RWPE2 (cell line): ENCODE results near the gene SERPINA9.
"Not testable (repeated sequence)": the region's sequence is repeated elsewhere in the genome, so short reads cannot be mapped to it uniquely, and the experiment has no call there.

Source experiments
- ATAC-seq: fragments of 200-7000 bp; cut with Tn5 transposase; 3 replicates; pipeline ENCODE4 v1.9.1; 2021; ENCODE audit warnings: low read depth
- DNase-seq: peaks from one replicate; pipeline ENCODE4 v3.0.0-alpha.2; 2020; ENCODE audit warnings: low spot score
- H3K27ac ChIP-seq: fragments of 450-650 bp; 2 replicates; pipeline ENCODE4 v1.5.1; 2017; ENCODE audit warnings: mild to moderate bottlenecking; ENCODE audit not compliant: poor library complexity, severe bottlenecking
- H3K27me3 ChIP-seq: fragments of 250-450 bp; sonication (Bioruptor Pico); 2 replicates; pipeline ENCODE4 v1.5.1; 2021; ENCODE audit warnings: mild to moderate bottlenecking, moderate library complexity; ENCODE audit not compliant: insufficient read depth, poor library complexity, severe bottlenecking
- H3K36me3 ChIP-seq: fragments of 250-450 bp; sonication (Bioruptor Pico); 2 replicates; pipeline ENCODE4 v1.5.1; 2020; ENCODE audit warnings: low read depth, mild to moderate bottlenecking, moderate library complexity
- H3K4me1 ChIP-seq: fragments of 250-450 bp; sonication (Bioruptor Pico); 2 replicates; pipeline ENCODE4 v1.5.1; 2021; ENCODE audit warnings: mild to moderate bottlenecking, moderate library complexity; ENCODE audit not compliant: insufficient read depth, poor library complexity, severe bottlenecking
- H3K4me3 ChIP-seq: fragments of 250-450 bp; sonication (Bioruptor Pico); 2 replicates; pipeline ENCODE4 v1.5.1; 2021; ENCODE audit warnings: mild to moderate bottlenecking, moderate library complexity; ENCODE audit not compliant: severe bottlenecking
- H3K9me3 ChIP-seq: fragments of 250-450 bp; sonication (Bioruptor Pico); 2 replicates; pipeline ENCODE4 v1.5.1; 2021; ENCODE audit warnings: mild to moderate bottlenecking, moderate library complexity; ENCODE audit not compliant: severe bottlenecking
- TF ChIP-seq, protein P1 (sequence below): fragments of 450-650 bp; IDR thresholded peaks from one replicate; pipeline ENCODE4 v1.5.1; 2017; ENCODE audit warnings: mild to moderate bottlenecking, moderate library complexity; ENCODE audit not compliant: poor library complexity, severe bottlenecking

The SERPINA9 gene

DNA sequence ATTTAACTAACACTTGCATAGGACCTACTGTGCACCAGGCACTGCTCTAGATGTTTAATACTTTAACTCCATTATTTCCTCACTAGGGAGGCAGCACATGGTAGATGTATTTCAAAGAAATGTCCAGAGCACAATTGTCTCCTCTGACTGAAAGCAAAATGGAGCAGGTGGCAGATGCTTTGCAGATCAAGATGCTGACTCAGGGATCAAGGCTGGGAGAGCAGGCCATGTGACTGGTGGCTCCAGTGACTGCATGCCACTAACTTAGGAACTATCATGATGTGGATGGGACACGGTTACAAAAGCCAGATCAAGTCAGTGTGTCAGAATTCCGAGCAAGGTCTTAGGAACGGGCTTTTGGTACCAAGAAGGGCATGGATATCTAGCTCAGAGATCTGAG is 51.6 kb downstream of the SERPINA9 start:
- DNase-seq (no peak), ATAC-seq (no peak)
- Histone ChIP-seq H3K27ac (no peak overlapping the region), H3K27me3 (no peaks in the 10 kb centered on the region), H3K36me3 (no peaks in the 10 kb centered on the region), H3K4me3 (no peak overlapping the region), H3K4me1 (peaks cover 8% of the 10 kb centered on the region), H3K9me3 (no peaks in the 10 kb centered on the region)
- TF ChIP-seq, protein P1, sequence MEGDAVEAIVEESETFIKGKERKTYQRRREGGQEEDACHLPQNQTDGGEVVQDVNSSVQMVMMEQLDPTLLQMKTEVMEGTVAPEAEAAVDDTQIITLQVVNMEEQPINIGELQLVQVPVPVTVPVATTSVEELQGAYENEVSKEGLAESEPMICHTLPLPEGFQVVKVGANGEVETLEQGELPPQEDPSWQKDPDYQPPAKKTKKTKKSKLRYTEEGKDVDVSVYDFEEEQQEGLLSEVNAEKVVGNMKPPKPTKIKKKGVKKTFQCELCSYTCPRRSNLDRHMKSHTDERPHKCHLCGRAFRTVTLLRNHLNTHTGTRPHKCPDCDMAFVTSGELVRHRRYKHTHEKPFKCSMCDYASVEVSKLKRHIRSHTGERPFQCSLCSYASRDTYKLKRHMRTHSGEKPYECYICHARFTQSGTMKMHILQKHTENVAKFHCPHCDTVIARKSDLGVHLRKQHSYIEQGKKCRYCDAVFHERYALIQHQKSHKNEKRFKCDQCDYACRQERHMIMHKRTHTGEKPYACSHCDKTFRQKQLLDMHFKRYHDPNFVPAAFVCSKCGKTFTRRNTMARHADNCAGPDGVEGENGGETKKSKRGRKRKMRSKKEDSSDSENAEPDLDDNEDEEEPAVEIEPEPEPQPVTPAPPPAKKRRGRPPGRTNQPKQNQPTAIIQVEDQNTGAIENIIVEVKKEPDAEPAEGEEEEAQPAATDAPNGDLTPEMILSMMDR: no peak

GRCh38 chr14:94423453-94424056 is 52.4 kb downstream of the SERPINA9 start:
- H3K9me3 ChIP-seq: no peaks in the 10 kb centered on the region
- peak; percentile 70 for ATAC-seq

GRCh38 chr14:94421316-94421715 is 54.7 kb downstream of the SERPINA9 start:
- no peak overlapping the region for H3K27ac ChIP-seq
- no peaks in the 10 kb centered on the region for H3K9me3 ChIP-seq
- H3K27me3 ChIP-seq: no peaks in the 10 kb centered on the region
- ATAC-seq: no peak
- TF ChIP-seq, protein P1: no peak
- H3K4me1 ChIP-seq: no peaks in the 10 kb centered on the region
- no peaks in the 10 kb centered on the region for H3K36me3 ChIP-seq
- no peak for DNase-seq
- H3K4me3 ChIP-seq: no peak overlapping the region

More at GRCh38 chr14:94423453-94424056, 52.4 kb downstream of the SERPINA9 start:
- H3K4me1 ChIP-seq: peaks cover 8% of the 10 kb centered on the region
- H3K36me3 ChIP-seq: no peaks in the 10 kb centered on the region
- H3K27me3 ChIP-seq: no peaks in the 10 kb centered on the region
- no peak overlapping the region for H3K27ac ChIP-seq
- H3K4me3 ChIP-seq: no peak overlapping the region
- TF ChIP-seq, protein P1: peak; percentile 92
- no peak for DNase-seq

DNA sequence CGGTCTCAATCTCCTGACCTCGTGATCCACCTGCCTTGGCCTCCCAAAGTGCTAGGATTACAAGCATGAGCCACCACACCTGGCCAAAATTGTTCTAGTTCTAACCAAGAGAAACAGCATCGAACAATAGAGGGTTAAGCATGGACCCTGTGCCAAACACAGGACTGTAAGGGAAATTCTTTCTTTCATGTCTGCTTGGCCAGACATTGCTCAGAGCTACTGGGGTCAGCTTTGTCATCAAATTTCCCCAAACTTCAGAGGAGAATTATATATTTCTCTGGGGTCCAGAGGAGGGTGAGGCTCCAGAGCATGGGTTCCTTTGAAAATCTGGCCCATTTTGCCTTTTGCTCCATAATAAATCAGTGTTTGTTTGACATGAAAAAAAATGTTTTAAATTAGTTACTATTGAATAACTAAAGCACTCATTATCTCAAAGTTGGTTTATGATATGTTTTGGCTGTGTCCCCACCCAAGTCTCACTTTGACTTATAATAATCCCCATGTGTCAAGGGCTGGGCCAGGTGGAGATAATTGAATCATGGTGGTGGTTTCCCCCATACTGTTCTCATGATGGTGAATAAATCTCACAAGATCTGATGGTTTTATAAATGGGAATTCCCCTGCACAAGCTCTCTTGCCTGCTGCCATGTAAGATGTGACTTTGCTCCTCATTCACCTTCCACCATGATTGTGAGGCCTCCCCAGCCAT is 58.3 kb downstream of the SERPINA9 start:
- H3K4me3 ChIP-seq, DNase-seq, ATAC-seq, H3K4me1 ChIP-seq, H3K27me3 ChIP-seq, H3K27ac ChIP-seq, H3K36me3 ChIP-seq, H3K9me3 ChIP-seq: not testable (repeated sequence)
